Activated B cell treated with CpG ODN at 0.5 μM for 24 hours (primary cell): ENCODE measurements around the gene RAPGEF6. TPM values are rescaled to one million over a fixed set of nuclear protein-coding genes. Genes with fewer than 3 reads are reported as not detected.

Experiments used
- ATAC-seq: fragments of 200-7000 bp; cut with Tn5 transposase; one replicate; pipeline ENCODE4 v1.10.0; 2021; ENCODE audit warnings: low read depth, mild to moderate bottlenecking, moderate library complexity
- CTCF ChIA-PET: fragments of 350-600 bp; sonication (Branson Sonifier 250); formaldehyde crosslinking; loops from one replicate; lab custom pipeline; 2021; ENCODE audit warnings: antibody characterized with exemption; lab: Charles Lee
- POLR2A ChIA-PET: fragments of 350-600 bp; sonication (Branson Sonifier 250); formaldehyde crosslinking; loops from one replicate; lab custom pipeline; 2021; ENCODE audit warnings: antibody characterized with exemption; lab: Charles Lee
- DNase-seq: peaks from one replicate; pipeline ENCODE4 v3.0.0; 2022
- H3K27ac Mint-ChIP-seq: one replicate; pipeline ENCODE4 v1.8.0; 2020; ENCODE audit warnings: mixed read lengths
- H3K27me3 Mint-ChIP-seq: one replicate; pipeline ENCODE4 v1.8.0; 2021; ENCODE audit warnings: mixed read lengths
- H3K36me3 Mint-ChIP-seq: one replicate; pipeline ENCODE4 v1.8.0; 2021; ENCODE audit warnings: low read depth, mixed read lengths
- H3K4me1 Mint-ChIP-seq: one replicate; pipeline ENCODE4 v1.8.0; 2021; ENCODE audit warnings: mixed read lengths
- H3K4me3 Mint-ChIP-seq: one replicate; pipeline ENCODE4 v1.8.0; 2020; ENCODE audit warnings: mild to moderate bottlenecking, mixed read lengths
- H3K9me3 Mint-ChIP-seq: one replicate; pipeline ENCODE4 v1.8.0; 2020; ENCODE audit warnings: mixed read lengths
- intact Hi-C: fragments of 100-400 bp; cut with micrococcal nuclease; formaldehyde crosslinking; loops from one replicate; pipeline ENCODE4 v1.15.1; 2024
- total RNA-seq: library from RNA; stranded (reverse); gene quantifications from 2 replicates; pipeline ENCODE4 v1.2.3, GENCODE V29; 2022
- TF ChIP-seq, protein P1 (sequence below): fragments of 200-600 bp; IDR thresholded peaks from one replicate; pipeline ENCODE4 v1.8.0; 2022; ENCODE audit warnings: antibody characterized with exemption, mild to moderate bottlenecking

The RAPGEF6 gene
- total RNA-seq, 1 donor from 2014 or later, result 45.1 TPM

DNA sequence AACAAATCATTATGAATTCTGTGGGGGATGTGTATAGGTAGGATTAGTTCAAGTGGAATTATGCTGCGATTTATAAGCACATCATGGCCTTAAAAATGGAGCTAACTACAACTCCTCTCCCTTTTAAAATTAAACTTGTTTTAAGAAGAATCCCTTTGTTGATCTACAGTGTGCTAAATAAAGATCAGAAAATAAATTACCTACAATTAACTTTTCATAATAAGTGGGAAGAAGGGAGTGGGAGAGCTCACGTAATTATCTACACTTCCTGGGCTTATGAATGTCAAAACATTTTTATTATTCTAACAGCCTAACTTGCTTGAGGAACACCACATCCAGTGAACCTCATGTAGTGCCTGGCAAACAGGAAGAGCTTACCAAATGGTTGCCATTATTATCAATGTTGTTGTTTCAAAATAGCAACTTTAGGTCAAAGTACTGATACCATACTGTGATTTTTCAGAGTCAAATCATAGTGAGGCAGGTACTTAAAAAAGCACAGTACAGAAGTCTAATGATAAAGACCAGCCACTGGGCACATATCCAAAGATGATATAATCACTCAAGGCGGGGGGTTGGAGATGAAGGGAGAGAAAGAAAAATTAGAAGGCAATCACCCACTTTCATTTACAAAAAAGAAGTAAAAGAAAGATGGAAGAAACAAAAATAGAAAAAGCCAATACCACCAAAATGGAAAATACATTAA, 174.0 kb downstream of the RAPGEF6 start:
- no peak overlapping the region for H3K27ac Mint-ChIP-seq
- intact Hi-C loops, result no loop called here
- ATAC-seq, result no peak
- H3K9me3 Mint-ChIP-seq, result no peaks in the 10 kb centered on the region
- DNase-seq, result no peak
- TF ChIP-seq, protein P1, sequence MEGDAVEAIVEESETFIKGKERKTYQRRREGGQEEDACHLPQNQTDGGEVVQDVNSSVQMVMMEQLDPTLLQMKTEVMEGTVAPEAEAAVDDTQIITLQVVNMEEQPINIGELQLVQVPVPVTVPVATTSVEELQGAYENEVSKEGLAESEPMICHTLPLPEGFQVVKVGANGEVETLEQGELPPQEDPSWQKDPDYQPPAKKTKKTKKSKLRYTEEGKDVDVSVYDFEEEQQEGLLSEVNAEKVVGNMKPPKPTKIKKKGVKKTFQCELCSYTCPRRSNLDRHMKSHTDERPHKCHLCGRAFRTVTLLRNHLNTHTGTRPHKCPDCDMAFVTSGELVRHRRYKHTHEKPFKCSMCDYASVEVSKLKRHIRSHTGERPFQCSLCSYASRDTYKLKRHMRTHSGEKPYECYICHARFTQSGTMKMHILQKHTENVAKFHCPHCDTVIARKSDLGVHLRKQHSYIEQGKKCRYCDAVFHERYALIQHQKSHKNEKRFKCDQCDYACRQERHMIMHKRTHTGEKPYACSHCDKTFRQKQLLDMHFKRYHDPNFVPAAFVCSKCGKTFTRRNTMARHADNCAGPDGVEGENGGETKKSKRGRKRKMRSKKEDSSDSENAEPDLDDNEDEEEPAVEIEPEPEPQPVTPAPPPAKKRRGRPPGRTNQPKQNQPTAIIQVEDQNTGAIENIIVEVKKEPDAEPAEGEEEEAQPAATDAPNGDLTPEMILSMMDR, result no peak
- peaks cover 55% of the 10 kb centered on the region for H3K36me3 Mint-ChIP-seq
- ChIA-PET CTCF (no interaction called here), POLR2A (no interaction called here)
- H3K4me1 Mint-ChIP-seq, result peaks cover 5% of the 10 kb centered on the region
- H3K27me3 Mint-ChIP-seq, result no peaks in the 10 kb centered on the region
- no peak overlapping the region for H3K4me3 Mint-ChIP-seq

GRCh38 chr5:131460133-131460532, 174.9 kb downstream of the RAPGEF6 start:
- ChIA-PET CTCF (no interaction called here), POLR2A (no interaction called here)
- H3K36me3 Mint-ChIP-seq, result peaks cover 59% of the 10 kb centered on the region
- ATAC-seq, result no peak
- no peak overlapping the region for H3K4me3 Mint-ChIP-seq
- intact Hi-C loops, result no loop called here
- TF ChIP-seq, protein P1, result no peak
- DNase-seq, result no peak
- no peaks in the 10 kb centered on the region for H3K9me3 Mint-ChIP-seq
- H3K27ac Mint-ChIP-seq, result no peak overlapping the region
- H3K4me1 Mint-ChIP-seq, result peaks cover 5% of the 10 kb centered on the region
- H3K27me3 Mint-ChIP-seq, result no peaks in the 10 kb centered on the region

DNA sequence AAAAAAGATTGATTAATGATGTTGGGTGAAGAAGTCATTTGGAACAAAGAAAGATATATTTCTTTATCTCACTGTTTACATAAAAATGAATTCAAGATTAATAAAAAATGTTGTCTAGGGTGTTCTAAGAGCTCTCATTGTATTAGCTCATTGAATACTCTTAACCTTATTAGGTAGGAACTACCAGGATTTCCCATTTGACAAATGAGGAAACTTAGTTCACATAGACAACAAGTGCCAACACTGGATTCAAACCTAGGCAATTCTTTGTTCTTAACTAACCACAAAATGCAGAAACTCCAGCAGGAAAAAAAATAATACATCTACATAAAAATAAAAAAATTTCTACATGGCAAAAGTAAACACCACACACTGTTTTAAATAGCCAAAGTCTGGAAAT, 175.8 kb downstream of the RAPGEF6 start:
- TF ChIP-seq, protein P1, result no peak
- CTCF ChIA-PET, result no interaction called here
- H3K4me3 Mint-ChIP-seq, result no peak overlapping the region
- no peaks in the 10 kb centered on the region for H3K9me3 Mint-ChIP-seq
- peaks cover 5% of the 10 kb centered on the region for H3K4me1 Mint-ChIP-seq
- H3K27ac Mint-ChIP-seq, result no peak overlapping the region
- POLR2A ChIA-PET, result no interaction called here
- peaks cover 68% of the 10 kb centered on the region for H3K36me3 Mint-ChIP-seq
- ATAC-seq, result no peak
- intact Hi-C loops, result no loop called here
- DNase-seq, result no peak
- H3K27me3 Mint-ChIP-seq, result no peaks in the 10 kb centered on the region

- Mint-ChIP-seq H3K27me3 (no peaks in the 10 kb centered on the region), H3K4me1 (no peaks in the 10 kb centered on the region), H3K36me3 (peaks cover 71% of the 10 kb centered on the region), H3K4me3 (no peak overlapping the region), H3K27ac (no peak overlapping the region), H3K9me3 (no peaks in the 10 kb centered on the region)
- DNase-seq (no peak), ATAC-seq (no peak)
- TF ChIP-seq, protein P1, result no peak
- intact Hi-C loops, result no loop called here
- ChIA-PET POLR2A (no interaction called here), CTCF (no interaction called here)
These were observed 177.8 kb downstream of the RAPGEF6 start for GRCh38 chr5:131457193-131457592.

GRCh38 chr5:131450941-131451340, 184.1 kb downstream of the RAPGEF6 start:
- CTCF ChIA-PET, result no interaction called here
- Mint-ChIP-seq H3K27ac (no peak overlapping the region), H3K36me3 (peaks cover 76% of the 10 kb centered on the region), H3K4me3 (no peak overlapping the region), H3K27me3 (no peaks in the 10 kb centered on the region), H3K9me3 (no peaks in the 10 kb centered on the region), H3K4me1 (no peaks in the 10 kb centered on the region)
- no peak for ATAC-seq
- intact Hi-C loops, result no loop called here
- TF ChIP-seq, protein P1, result no peak
- POLR2A ChIA-PET, result no interaction called here
- DNase-seq, result no peak
